PFSK-1 (cell line): ENCODE measurements around the gene TOMM70.

Experiments used
- REST ChIP-seq, 2 experiments: IDR thresholded peaks; 2 replicates each; pipeline versions ENCODE4 v1.6.1 to v1.8.0; 2011 to 2012; ENCODE audit warnings: low read depth in 2 of 2, low read length in 2 of 2, control low read depth in 1 of 2, inconsistent platforms in 1 of 2, mild to moderate bottlenecking in 1 of 2, moderate library complexity in 1 of 2; ENCODE audit not compliant: insufficient read depth in 1 of 2
- TAF1 ChIP-seq: IDR thresholded peaks from 2 replicates; pipeline ENCODE4 v1.6.1; 2012; ENCODE audit warnings: low read length, control low read depth, borderline replicate concordance; ENCODE audit not compliant: insufficient read depth

- TF ChIP-seq TAF1 (no peak), REST (IDR thresholded peaks at IDR 0.05; ENCODE audit: insufficient read depth in 1 of 2, low read depth in 2 of 2, low read length in 2 of 2) (no peak)
Observed at GRCh38 chr3:100335434-100335833, 65.5 kb downstream of the TOMM70 start.
